ENCODE data around the gene DIDO1. TPM values are rescaled to one million over a fixed set of nuclear protein-coding genes. Genes with fewer than 3 reads are reported as not detected.
A peak's percentile ranks its signal among the peaks of the same experiment; 100 is the strongest.

DIDO1 gene
- total and polyA plus RNA-seq, 2 donors, result 33.2 to 33.4 TPM

GRCh38 chr20:62894261-62894660 lies 32.0 kb downstream of the DIDO1 start:
- H3K27me3 ChIP-seq (ENCODE audit: control insufficient read depth in 2 of 2, insufficient read depth in 1 of 2, low read length in 1 of 2), result no peaks in the 10 kb centered on the region
- WGBS, result 93% methylated on average over 14 of the region's 14 CpGs
- peaks cover 5 to 32% of the 10 kb centered on the region in 2 donors for H3K4me1 ChIP-seq (ENCODE audit: control insufficient read depth in 2 of 2, insufficient read depth in 2 of 2, low read length in 2 of 2)
- H3K27ac ChIP-seq (ENCODE audit: low read depth in 1 of 2, low read length in 1 of 2), result no peak overlapping the region
- H3K36me3 ChIP-seq (ENCODE audit: control insufficient read depth in 2 of 2, insufficient read depth in 2 of 2, low read length in 1 of 2), result peaks cover 73 to 74% of the 10 kb centered on the region in 2 donors
- no peak overlapping the region for H3K4me3 ChIP-seq (ENCODE audit: low read length in 2 of 2)
- no peak for DNase-seq (ENCODE audit: low read depth in 6 of 9, low spot score in 9 of 9)
- no peaks in the 10 kb centered on the region for H3K9me3 ChIP-seq (ENCODE audit: control insufficient read depth in 2 of 2, insufficient read depth in 1 of 2, low read length in 1 of 2)

DNA sequence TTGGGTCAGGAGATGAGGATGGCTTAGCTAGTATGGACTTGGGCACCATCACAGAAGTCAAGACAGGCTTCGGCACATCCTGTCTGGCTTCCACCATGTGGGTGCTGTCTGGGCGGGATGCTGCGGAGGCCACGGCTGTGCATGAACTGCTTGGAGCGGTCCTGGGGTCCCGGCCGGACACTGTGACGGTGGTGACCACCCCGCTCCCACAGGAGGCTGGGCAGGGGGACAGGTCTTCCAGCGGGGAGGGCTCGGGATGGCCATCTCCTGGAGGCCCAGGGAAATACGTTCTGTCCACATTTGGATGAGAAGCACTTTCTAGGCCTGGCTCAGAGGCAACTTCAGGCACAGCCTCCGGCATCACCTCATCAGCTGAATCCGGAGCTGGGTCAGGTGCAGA lies 32.6 kb downstream of the DIDO1 start:
- Histone ChIP-seq H3K36me3 (ENCODE audit: control insufficient read depth in 2 of 2, insufficient read depth in 2 of 2, low read length in 1 of 2) (peaks cover 78 to 79% of the 10 kb centered on the region in 2 donors), H3K27me3 (ENCODE audit: control insufficient read depth in 2 of 2, insufficient read depth in 1 of 2, low read length in 1 of 2) (no peaks in the 10 kb centered on the region), H3K4me3 (ENCODE audit: low read length in 2 of 2) (no peak overlapping the region), H3K9me3 (ENCODE audit: control insufficient read depth in 2 of 2, insufficient read depth in 1 of 2, low read length in 1 of 2) (peaks cover 0 to 1% of the 10 kb centered on the region in 2 donors), H3K27ac (ENCODE audit: low read depth in 1 of 2, low read length in 1 of 2) (no peak overlapping the region), H3K4me1 (ENCODE audit: control insufficient read depth in 2 of 2, insufficient read depth in 2 of 2, low read length in 2 of 2) (peaks cover 0 to 27% of the 10 kb centered on the region in 2 donors)
- WGBS, result 98% methylated on average over 14 of the region's 14 CpGs
- DNase-seq (ENCODE audit: low read depth in 6 of 9, low spot score in 9 of 9), result no peak

DNA sequence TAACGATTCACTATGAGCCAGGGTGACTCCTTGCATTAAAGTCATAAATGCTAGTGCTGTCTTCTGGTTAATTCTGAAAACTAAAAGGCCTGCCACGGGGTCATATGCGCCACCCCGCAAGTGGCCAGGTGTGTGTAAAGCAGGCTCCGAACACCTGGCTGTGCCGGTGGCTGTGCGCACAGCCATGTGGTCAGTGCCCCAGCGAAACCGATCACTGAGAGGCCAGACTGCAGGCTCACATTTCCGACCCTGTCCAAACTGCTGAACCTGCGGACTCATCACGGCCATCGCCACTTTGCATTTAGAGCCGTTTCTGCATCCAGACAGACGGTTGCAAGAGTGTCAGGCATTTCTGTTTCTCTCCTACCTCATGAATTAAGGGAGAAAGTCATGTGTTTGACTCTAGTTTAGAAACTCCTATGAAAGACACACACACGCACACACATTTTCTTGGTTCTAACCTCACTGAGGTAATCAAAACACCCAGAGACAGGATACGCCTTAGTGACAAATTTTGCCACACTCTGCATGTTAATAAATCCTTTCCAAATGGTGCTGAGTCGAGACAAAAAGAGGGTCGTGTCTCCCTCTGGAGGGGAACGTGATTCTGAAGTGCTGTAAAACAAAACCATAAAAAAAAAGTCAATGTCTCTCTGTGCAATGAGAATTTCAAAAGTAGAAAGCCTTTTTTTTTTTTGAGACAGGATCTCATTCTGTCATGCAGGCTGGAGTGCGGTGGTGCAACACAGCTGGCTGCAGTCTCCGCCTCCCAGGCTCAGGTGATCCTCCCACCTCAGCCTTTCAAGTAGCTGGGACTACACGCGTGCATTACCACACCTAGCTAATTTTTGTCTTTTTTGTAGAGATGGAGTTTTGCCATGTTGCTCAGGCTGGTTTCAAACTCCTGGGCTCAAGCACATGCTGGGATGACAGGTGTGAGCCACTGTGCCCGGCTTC lies 33.7 kb downstream of the DIDO1 start:
- 88% methylated on average over 25 of the region's 25 CpGs for WGBS
- Histone ChIP-seq H3K27me3 (ENCODE audit: control insufficient read depth in 2 of 2, insufficient read depth in 1 of 2, low read length in 1 of 2) (no peaks in the 10 kb centered on the region), H3K9me3 (ENCODE audit: control insufficient read depth in 2 of 2, insufficient read depth in 1 of 2, low read length in 1 of 2) (peaks cover 0 to 1% of the 10 kb centered on the region in 2 donors), H3K4me3 (ENCODE audit: low read length in 2 of 2) (no peak overlapping the region), H3K36me3 (ENCODE audit: control insufficient read depth in 2 of 2, insufficient read depth in 2 of 2, low read length in 1 of 2) (peaks cover 89 to 90% of the 10 kb centered on the region in 2 donors), H3K27ac (ENCODE audit: low read depth in 1 of 2, low read length in 1 of 2) (peak overlapping the region in 1 of 2 donors; percentile 38), H3K4me1 (ENCODE audit: control insufficient read depth in 2 of 2, insufficient read depth in 2 of 2, low read length in 2 of 2) (peaks cover 0 to 27% of the 10 kb centered on the region in 2 donors)
- DNase-seq (ENCODE audit: low read depth in 6 of 9, low spot score in 9 of 9), result peak in 3 of 9 donors; percentile 35 to 73 (median 39)

DNA sequence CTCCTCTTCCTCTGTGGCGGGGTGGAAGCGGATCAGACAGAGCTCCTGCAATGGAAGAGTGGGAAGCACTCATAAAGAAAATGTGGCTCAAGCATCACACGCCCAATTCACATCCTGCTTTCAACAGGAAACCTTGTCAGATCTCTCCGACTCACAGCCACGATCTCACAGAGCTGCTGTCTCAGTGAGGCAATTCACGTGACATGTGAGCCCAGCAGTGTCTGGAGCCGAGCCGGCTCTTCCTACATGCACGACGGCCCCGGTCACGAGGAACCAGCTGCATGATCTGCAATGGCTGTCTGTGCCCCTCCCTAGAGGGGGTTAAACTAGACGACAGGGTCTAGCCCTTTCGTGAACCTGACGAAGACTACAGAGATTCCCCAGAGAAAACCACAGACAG lies 35.2 kb downstream of the DIDO1 start:
- H3K36me3 ChIP-seq (ENCODE audit: control insufficient read depth in 2 of 2, insufficient read depth in 2 of 2, low read length in 1 of 2), result peaks cover 96 to 97% of the 10 kb centered on the region in 2 donors
- WGBS, result 88% methylated on average over 15 of the region's 15 CpGs
- H3K27ac ChIP-seq (ENCODE audit: low read depth in 1 of 2, low read length in 1 of 2), result peak overlapping the region in 1 of 2 donors; percentile 45
- H3K4me3 ChIP-seq (ENCODE audit: low read length in 2 of 2), result no peak overlapping the region
- peaks cover 0 to 38% of the 10 kb centered on the region in 2 donors for H3K4me1 ChIP-seq (ENCODE audit: control insufficient read depth in 2 of 2, insufficient read depth in 2 of 2, low read length in 2 of 2)
- peak in 1 of 9 donors; percentile 64 for DNase-seq (ENCODE audit: low read depth in 6 of 9, low spot score in 9 of 9)
- no peaks in the 10 kb centered on the region for H3K27me3 ChIP-seq (ENCODE audit: control insufficient read depth in 2 of 2, insufficient read depth in 1 of 2, low read length in 1 of 2)
- peaks cover 0 to 1% of the 10 kb centered on the region in 2 donors for H3K9me3 ChIP-seq (ENCODE audit: control insufficient read depth in 2 of 2, insufficient read depth in 1 of 2, low read length in 1 of 2)

DNA sequence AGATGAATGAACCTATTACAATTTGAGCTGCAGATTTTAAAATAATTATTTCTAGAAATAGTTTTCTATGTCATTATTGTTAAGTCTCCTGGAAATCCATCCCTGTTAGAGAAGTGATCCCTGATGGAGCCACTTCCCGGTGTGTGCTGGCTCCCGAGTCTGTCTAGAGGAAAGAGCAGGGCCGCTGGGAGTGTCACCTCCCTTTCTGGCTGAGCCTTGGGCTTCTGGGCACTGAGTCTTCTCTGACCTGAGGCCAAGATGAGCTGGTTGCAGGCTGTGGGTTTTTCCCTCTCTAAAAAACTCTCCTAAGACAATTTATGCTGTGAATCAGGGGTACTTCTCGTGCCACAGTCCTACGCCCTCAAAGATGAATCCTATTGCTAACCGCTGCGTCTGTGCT lies 35.9 kb downstream of the DIDO1 start:
- peaks cover 0 to 39% of the 10 kb centered on the region in 2 donors for H3K4me1 ChIP-seq (ENCODE audit: control insufficient read depth in 2 of 2, insufficient read depth in 2 of 2, low read length in 2 of 2)
- WGBS, result 96% methylated on average over 7 of the region's 7 CpGs
- peak overlapping the region in 1 of 2 donors; percentile 45 for H3K27ac ChIP-seq (ENCODE audit: low read depth in 1 of 2, low read length in 1 of 2)
- H3K4me3 ChIP-seq (ENCODE audit: low read length in 2 of 2), result no peak overlapping the region
- H3K9me3 ChIP-seq (ENCODE audit: control insufficient read depth in 2 of 2, insufficient read depth in 1 of 2, low read length in 1 of 2), result peaks cover 0 to 1% of the 10 kb centered on the region in 2 donors
- peaks cover 96 to 97% of the 10 kb centered on the region in 2 donors for H3K36me3 ChIP-seq (ENCODE audit: control insufficient read depth in 2 of 2, insufficient read depth in 2 of 2, low read length in 1 of 2)
- no peaks in the 10 kb centered on the region for H3K27me3 ChIP-seq (ENCODE audit: control insufficient read depth in 2 of 2, insufficient read depth in 1 of 2, low read length in 1 of 2)
- no peak for DNase-seq (ENCODE audit: low read depth in 6 of 9, low spot score in 9 of 9)

- H3K36me3 ChIP-seq (ENCODE audit: control insufficient read depth in 2 of 2, insufficient read depth in 2 of 2, low read length in 1 of 2), result peaks cover 91 to 93% of the 10 kb centered on the region in 2 donors
- H3K27me3 ChIP-seq (ENCODE audit: control insufficient read depth in 2 of 2, insufficient read depth in 1 of 2, low read length in 1 of 2), result no peaks in the 10 kb centered on the region
- no peak overlapping the region for H3K4me3 ChIP-seq (ENCODE audit: low read length in 2 of 2)
- peaks cover 0 to 39% of the 10 kb centered on the region in 2 donors for H3K4me1 ChIP-seq (ENCODE audit: control insufficient read depth in 2 of 2, insufficient read depth in 2 of 2, low read length in 2 of 2)
- H3K27ac ChIP-seq (ENCODE audit: low read depth in 1 of 2, low read length in 1 of 2), result no peak overlapping the region
- DNase-seq (ENCODE audit: low read depth in 6 of 9, low spot score in 9 of 9), result no peak
- peaks cover 0 to 1% of the 10 kb centered on the region in 2 donors for H3K9me3 ChIP-seq (ENCODE audit: control insufficient read depth in 2 of 2, insufficient read depth in 1 of 2, low read length in 1 of 2)
- WGBS, result 99% methylated on average over 9 of the region's 9 CpGs
These were observed 36.4 kb downstream of the DIDO1 start for GRCh38 chr20:62889871-62890270.

DNA sequence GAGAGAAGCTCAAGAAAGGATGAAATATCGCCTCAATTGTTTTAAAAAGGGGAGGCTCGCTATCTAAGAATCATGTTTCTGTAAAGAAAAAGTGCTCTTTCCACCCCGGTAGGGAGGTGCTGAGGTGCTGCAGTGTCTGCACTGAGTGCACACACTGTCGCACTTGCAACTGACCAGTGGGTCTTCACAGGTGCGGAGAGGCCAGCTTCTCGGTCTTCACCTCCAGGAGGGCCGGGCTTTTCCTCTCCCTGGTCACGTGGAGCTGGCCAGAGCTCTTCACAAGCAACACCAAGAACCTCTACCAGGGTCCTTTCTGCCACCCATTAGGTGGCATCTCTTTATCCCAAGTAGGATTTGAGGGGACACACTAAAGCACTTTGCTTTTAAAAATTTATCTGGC lies 36.9 kb downstream of the DIDO1 start:
- Histone ChIP-seq H3K27me3 (ENCODE audit: control insufficient read depth in 2 of 2, insufficient read depth in 1 of 2, low read length in 1 of 2) (no peaks in the 10 kb centered on the region), H3K36me3 (ENCODE audit: control insufficient read depth in 2 of 2, insufficient read depth in 2 of 2, low read length in 1 of 2) (peaks cover 86 to 88% of the 10 kb centered on the region in 2 donors), H3K4me1 (ENCODE audit: control insufficient read depth in 2 of 2, insufficient read depth in 2 of 2, low read length in 2 of 2) (peaks cover 0 to 39% of the 10 kb centered on the region in 2 donors), H3K9me3 (ENCODE audit: control insufficient read depth in 2 of 2, insufficient read depth in 1 of 2, low read length in 1 of 2) (peaks cover 0 to 1% of the 10 kb centered on the region in 2 donors), H3K27ac (ENCODE audit: low read depth in 1 of 2, low read length in 1 of 2) (no peak overlapping the region), H3K4me3 (ENCODE audit: low read length in 2 of 2) (no peak overlapping the region)
- DNase-seq (ENCODE audit: low read depth in 6 of 9, low spot score in 9 of 9), result no peak
- WGBS, result 99% methylated on average over 8 of the region's 8 CpGs

DNA sequence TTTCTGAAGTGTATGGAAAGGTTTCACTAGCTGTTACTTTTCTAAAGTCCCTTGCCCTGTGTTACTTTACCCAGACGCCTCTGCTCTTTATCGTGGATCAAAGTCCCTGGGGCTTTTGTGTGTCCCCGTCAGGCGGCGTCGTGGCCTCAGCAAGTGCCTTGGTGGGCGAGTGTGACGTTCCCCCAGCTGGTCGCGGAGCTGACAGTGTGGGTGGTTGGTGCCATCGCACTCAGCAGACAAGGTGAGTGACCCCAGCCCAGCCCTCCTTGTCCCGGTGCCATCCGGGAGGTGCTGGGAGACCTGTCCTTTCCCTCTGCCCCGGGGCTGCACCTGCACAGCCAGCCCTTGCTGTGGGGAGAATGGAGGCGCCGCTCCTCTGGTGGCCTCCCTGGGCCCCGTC lies 37.4 kb downstream of the DIDO1 start:
- Histone ChIP-seq H3K4me1 (ENCODE audit: control insufficient read depth in 2 of 2, insufficient read depth in 2 of 2, low read length in 2 of 2) (peaks cover 0 to 38% of the 10 kb centered on the region in 2 donors), H3K9me3 (ENCODE audit: control insufficient read depth in 2 of 2, insufficient read depth in 1 of 2, low read length in 1 of 2) (peaks cover 0 to 1% of the 10 kb centered on the region in 2 donors), H3K27me3 (ENCODE audit: control insufficient read depth in 2 of 2, insufficient read depth in 1 of 2, low read length in 1 of 2) (no peaks in the 10 kb centered on the region), H3K36me3 (ENCODE audit: control insufficient read depth in 2 of 2, insufficient read depth in 2 of 2, low read length in 1 of 2) (peaks cover 81 to 83% of the 10 kb centered on the region in 2 donors), H3K27ac (ENCODE audit: low read depth in 1 of 2, low read length in 1 of 2) (no peak overlapping the region), H3K4me3 (ENCODE audit: low read length in 2 of 2) (no peak overlapping the region)
- WGBS, result 97% methylated on average over 17 of the region's 17 CpGs
- no peak for DNase-seq (ENCODE audit: low read depth in 6 of 9, low spot score in 9 of 9)

DNA sequence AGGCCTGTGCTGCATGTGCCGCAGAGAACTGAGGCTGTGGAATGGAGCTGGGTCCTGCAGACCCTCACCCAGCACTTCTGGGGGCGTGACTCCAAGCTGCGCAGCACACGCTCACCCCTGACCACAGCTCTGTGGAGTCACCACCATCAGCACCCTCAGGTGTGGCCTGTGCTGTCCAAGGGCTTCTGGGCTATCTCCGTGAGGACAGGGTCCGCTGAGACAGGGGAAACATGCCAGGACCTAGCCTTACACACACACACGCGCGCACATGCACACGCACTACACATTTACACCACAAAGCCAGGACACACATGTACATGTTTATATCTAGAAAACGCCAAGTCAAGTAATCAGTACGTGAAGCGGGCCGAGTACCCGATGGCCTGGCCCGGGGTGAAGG lies 37.9 kb downstream of the DIDO1 start:
- DNase-seq (ENCODE audit: low read depth in 6 of 9, low spot score in 9 of 9), result no peak
- no peak overlapping the region for H3K4me3 ChIP-seq (ENCODE audit: low read length in 2 of 2)
- 98% methylated on average over 16 of the region's 16 CpGs for WGBS
- H3K27ac ChIP-seq (ENCODE audit: low read depth in 1 of 2, low read length in 1 of 2), result no peak overlapping the region
- peaks cover 76 to 78% of the 10 kb centered on the region in 2 donors for H3K36me3 ChIP-seq (ENCODE audit: control insufficient read depth in 2 of 2, insufficient read depth in 2 of 2, low read length in 1 of 2)
- H3K4me1 ChIP-seq (ENCODE audit: control insufficient read depth in 2 of 2, insufficient read depth in 2 of 2, low read length in 2 of 2), result peaks cover 0 to 33% of the 10 kb centered on the region in 2 donors
- H3K9me3 ChIP-seq (ENCODE audit: control insufficient read depth in 2 of 2, insufficient read depth in 1 of 2, low read length in 1 of 2), result peaks cover 0 to 1% of the 10 kb centered on the region in 2 donors
- no peaks in the 10 kb centered on the region for H3K27me3 ChIP-seq (ENCODE audit: control insufficient read depth in 2 of 2, insufficient read depth in 1 of 2, low read length in 1 of 2)
